GM12892 (cell line): Measurements from ENCODE around the gene RANBP17.

Experiments used
- POLR2A ChIP-seq: IDR thresholded peaks from 2 replicates; pipeline ENCODE4 v1.6.1; 2011; ENCODE audit warnings: low read depth, low read length, control low read depth
- POLR2AphosphoS5 ChIP-seq: IDR thresholded peaks from 2 replicates; pipeline ENCODE4 v1.6.1; 2011; ENCODE audit warnings: low read depth, low read length, control low read depth
- TAF1 ChIP-seq: IDR thresholded peaks from 2 replicates; pipeline ENCODE4 v1.6.1; 2011; ENCODE audit warnings: low read depth, mild to moderate bottlenecking, control low read depth, low read length, borderline replicate concordance

- TF ChIP-seq POLR2AphosphoS5 (no peak), POLR2A (no peak), TAF1 (no peak)
Measured at GRCh38 chr5:170917113-170917512, 55.3 kb downstream of the RANBP17 start.
